H1 (cell line): ENCODE data around the gene KCTD11. TPM values are rescaled to one million over a fixed set of nuclear protein-coding genes. Genes with fewer than 3 reads are reported as not detected.

ENCODE experiments used
- CTCF ChIA-PET: fragments of 300-600 bp; sonication (Branson Sonifier 250); formaldehyde crosslinking; loops from one replicate; lab custom pipeline; 2021; ENCODE audit not compliant: partially characterized antibody; lab: Charles Lee
- POLR2A ChIA-PET: fragments of 300-600 bp; sonication (Branson Sonifier 250); formaldehyde crosslinking; loops from one replicate; lab custom pipeline; 2021; ENCODE audit warnings: inconsistent platforms; ENCODE audit not compliant: partially characterized antibody; lab: Charles Lee
- DNase-seq, 2 experiments: peaks; one replicate each; pipeline versions ENCODE4 v3.0.0 to v3.0.0-alpha.2; 2010 to 2022; ENCODE audit warnings: low spot score in 2 of 2, low read depth in 1 of 2, mixed read lengths in 1 of 2
- FAIRE-seq: peaks from 2 replicates; lab custom pipeline; 2011; peaks lifted over from hg19 to GRCh38; lab: Jason Lieb, UNC
- H2AFZ ChIP-seq: 2 replicates; pipeline ENCODE4 v1.8.1; 2012; ENCODE audit warnings: low read length, inconsistent platforms
- H2AK5ac ChIP-seq: 2 replicates; pipeline ENCODE4 v1.6.1; 2013; ENCODE audit warnings: low read depth, low read length
- H2BK120ac ChIP-seq: replicated peaks from 2 replicates; pipeline ENCODE3; 2013; ENCODE audit warnings: low read depth, low read length, inconsistent platforms
- H2BK12ac ChIP-seq: 2 replicates; pipeline ENCODE4 v1.6.1; 2013; ENCODE audit warnings: low read depth, low read length
- H2BK15ac ChIP-seq: 2 replicates; pipeline ENCODE4 v1.6.1; 2013; ENCODE audit warnings: low read length
- H2BK20ac ChIP-seq: 2 replicates; pipeline ENCODE4 v1.6.1; 2013; ENCODE audit warnings: low read length
- H2BK5ac ChIP-seq: 2 replicates; pipeline ENCODE4 v1.6.1; 2013; ENCODE audit warnings: low read depth, low read length
- H3K14ac ChIP-seq: 2 replicates; pipeline ENCODE4 v1.6.1; 2013; ENCODE audit warnings: inconsistent platforms; ENCODE audit not compliant: insufficient read length
- H3K18ac ChIP-seq: 2 replicates; pipeline ENCODE4 v1.6.1; 2013; ENCODE audit warnings: low read length; ENCODE audit errors: extremely low read depth
- H3K23ac ChIP-seq: 2 replicates; pipeline ENCODE4 v1.6.1; 2013; ENCODE audit warnings: inconsistent platforms; ENCODE audit not compliant: insufficient read length
- H3K23me2 ChIP-seq: 2 replicates; pipeline ENCODE4 v1.6.1; 2013; ENCODE audit warnings: low read depth, low read length
- H3K27ac ChIP-seq: 2 replicates; pipeline ENCODE4 v1.6.1; 2011; ENCODE audit warnings: low read depth, low read length, inconsistent platforms
- H3K27me3 ChIP-seq, 4 experiments: replicated peaks in 1 of 4; 1 replicate in 1 of 4; 2 replicates in 3 of 4; pipeline versions ENCODE4 v1.6.1 to v1.8.1; 2011 to 2013; ENCODE audit warnings: low read length in 3 of 4, mild to moderate bottlenecking in 3 of 4, inconsistent platforms in 2 of 4, mixed read lengths in 2 of 4, moderate library complexity in 1 of 4; ENCODE audit not compliant: control insufficient read depth in 3 of 4, insufficient read depth in 3 of 4; ENCODE audit errors: extremely low read depth in 1 of 4
- H3K36me3 ChIP-seq, 4 experiments: 2 replicates each; pipeline versions ENCODE4 v1.6.1 to v1.8.1; 2011 to 2013; ENCODE audit warnings: mild to moderate bottlenecking in 4 of 4, low read length in 3 of 4, moderate library complexity in 2 of 4, control low read depth in 1 of 4, inconsistent platforms in 1 of 4; ENCODE audit not compliant: insufficient read depth in 4 of 4, control insufficient read depth in 2 of 4
- H3K4ac ChIP-seq: replicated peaks from 2 replicates; pipeline ENCODE3; 2013; ENCODE audit warnings: low read length, low read depth, mixed read lengths, inconsistent platforms; ENCODE audit not compliant: insufficient read length
- H3K4me1 ChIP-seq, 4 experiments: replicated peaks in 1 of 4; 1 replicate in 1 of 4; 2 replicates in 3 of 4; pipeline versions ENCODE4 v1.6.1 to v1.8.1; 2011 to 2013; ENCODE audit warnings: low read length in 3 of 4, inconsistent platforms in 2 of 4, mixed read lengths in 1 of 4; ENCODE audit not compliant: insufficient read depth in 4 of 4, control insufficient read depth in 3 of 4
- H3K4me2 ChIP-seq, 2 experiments: 2 replicates each; pipeline versions ENCODE4 v1.6.1 to v1.8.1; 2011 to 2013; ENCODE audit warnings: low read depth in 2 of 2, low read length in 2 of 2, control low read depth in 1 of 2, inconsistent platforms in 1 of 2, mild to moderate bottlenecking in 1 of 2; ENCODE audit not compliant: insufficient read depth in 1 of 2
- H3K4me3 ChIP-seq, 4 experiments: fragments of 200-600, 300-600 bp in 1 of 4; sonication (generic), shearing (Covaris generic), sonication (Bioruptor Twin) in 1 of 4; 2 replicates each; pipeline versions ENCODE4 v1.5.1 to v1.8.1; 2011 to 2016; ENCODE audit warnings: low read length in 4 of 4, low read depth in 3 of 4, control low read depth in 2 of 4, inconsistent platforms in 2 of 4, mild to moderate bottlenecking in 2 of 4, mixed read lengths in 1 of 4, moderate library complexity in 1 of 4; ENCODE audit not compliant: insufficient read depth in 2 of 4; ENCODE audit errors: extremely low read depth in 1 of 4
- H3K56ac ChIP-seq: replicated peaks from 2 replicates; pipeline ENCODE3; 2013; ENCODE audit warnings: low read depth, mild to moderate bottlenecking, mixed read lengths, low read length, inconsistent platforms; ENCODE audit not compliant: insufficient read length
- H3K79me1 ChIP-seq: 2 replicates; pipeline ENCODE4 v1.6.1; 2013; ENCODE audit warnings: low read depth, low read length, control low read depth
- H3K79me2 ChIP-seq, 2 experiments: 2 replicates each; pipeline versions ENCODE4 v1.6.1 to v1.8.1; 2012 to 2013; ENCODE audit warnings: low read length in 2 of 2, mild to moderate bottlenecking in 2 of 2, inconsistent platforms in 1 of 2; ENCODE audit not compliant: insufficient read depth in 2 of 2, control insufficient read depth in 1 of 2
- H3K9ac ChIP-seq, 4 experiments: replicated peaks in 1 of 4; 1 replicate in 1 of 4; 2 replicates in 3 of 4; pipeline versions ENCODE4 v1.6.1 to v1.8.1; 2011 to 2013; ENCODE audit warnings: low read depth in 3 of 4, low read length in 3 of 4, control low read depth in 2 of 4, mild to moderate bottlenecking in 2 of 4, moderate library complexity in 2 of 4, inconsistent platforms in 1 of 4; ENCODE audit errors: extremely low read depth in 1 of 4
- H3K9me3 ChIP-seq, 2 experiments: 2 replicates each; pipeline versions ENCODE4 v1.6.1 to v1.8.1; 2012 to 2013; ENCODE audit warnings: mild to moderate bottlenecking in 2 of 2, moderate library complexity in 2 of 2, control low read depth in 1 of 2, inconsistent platforms in 1 of 2, low read depth in 1 of 2, low read length in 1 of 2, mixed read lengths in 1 of 2; ENCODE audit not compliant: insufficient read depth in 2 of 2
- H4K20me1 ChIP-seq, 2 experiments: replicated peaks in 1 of 2; 2 replicates each; pipeline versions ENCODE3 to v1.8.1; 2011 to 2013; ENCODE audit warnings: inconsistent platforms in 2 of 2, low read length in 2 of 2, mild to moderate bottlenecking in 1 of 2; ENCODE audit not compliant: insufficient read depth in 2 of 2, control insufficient read depth in 1 of 2
- H4K5ac ChIP-seq: 2 replicates; pipeline ENCODE4 v1.6.1; 2013; ENCODE audit warnings: low read length, low read depth, mixed read lengths, inconsistent platforms; ENCODE audit not compliant: insufficient read length
- H4K8ac ChIP-seq: 2 replicates; pipeline ENCODE4 v1.8.0; 2013; ENCODE audit warnings: mild to moderate bottlenecking, moderate library complexity, low read length, inconsistent platforms; ENCODE audit not compliant: insufficient read depth; ENCODE audit errors: extremely low read depth
- H4K91ac ChIP-seq: replicated peaks from 2 replicates; pipeline ENCODE3; 2013; ENCODE audit warnings: low read length, mixed read lengths, inconsistent platforms; ENCODE audit not compliant: insufficient read length
- SIN3A ChIP-seq, 2 experiments: IDR thresholded peaks in 1 of 2; conservative IDR thresholded peaks in 1 of 2; 2 replicates each; pipeline ENCODE4 v1.6.1; 2011 to 2012; ENCODE audit warnings: low read length in 2 of 2, improper control_type of control experiment in 1 of 2, low read depth in 1 of 2, mild to moderate bottlenecking in 1 of 2
- TEAD4 ChIP-seq: IDR thresholded peaks from 2 replicates; pipeline ENCODE4 v1.6.1; 2012; ENCODE audit warnings: low read depth, low read length, inconsistent platforms, mixed read lengths
- WGBS, 2 experiments: shearing (Covaris generic) in 1 of 2; methylation state at CpG; one replicate each; pipeline versions ENCODE4 v1.1.6 to v1.1.7; 2013 to 2015; ENCODE audit warnings: low lambda C conversion rate in 2 of 2, mixed read lengths in 2 of 2, inconsistent platforms in 1 of 2, low coverage in 1 of 2, missing lambda C conversion rate in 1 of 2; ENCODE audit not compliant: insufficient replicate concordance in 2 of 2, insufficient coverage in 1 of 2, insufficient read length in 1 of 2; ENCODE audit errors: extremely low coverage in 1 of 2, missing lambda C conversion rate in 1 of 2; 5-methylcytosine and 5-hydroxymethylcytosine counted together
- polyA plus RNA-seq, 7 experiments: library from polyadenylated mRNA; depleted of rRNA in 3 of 7; stranded (reverse) in 5 of 7; unstranded in 2 of 7; fragments of >200 nt in 5 of 7; fragments of 200-250 nt in 2 of 7; gene quantifications; 1 replicate in 5 of 7; 2 replicates in 1 of 7; 4 replicates in 1 of 7; pipeline versions ENCODE4 v1.2.1 to v1.2.3, GENCODE V29; 2011 to 2013; ENCODE audit warnings: missing spikeins in 2 of 7, mixed read lengths in 2 of 7
- total RNA-seq: library from RNA; stranded (reverse); fragmentation: NEBNext Ultra II Directional; extraction: Animal tissue kit (Norgen Biotek cat#: 25700); gene quantifications from 2 replicates; pipeline ENCODE4 v1.2.1, GENCODE V29; 2021

Gene KCTD11
- total and polyA plus RNA-seq, 2 of the 8 experiments (the other 6 are each of a cell fraction or from before 2014, with no cell fraction given), result 8.6 to 9.2 TPM

- H3K14ac ChIP-seq, result no peak within 1 kb of the TSS
- no peak for TF ChIP-seq TEAD4
- TF ChIP-seq SIN3A (conservative IDR thresholded peaks at IDR 0.05 in 1 of 2, IDR thresholded peaks at IDR 0.05 in 1 of 2; ENCODE audit: low read depth in 1 of 2, low read length in 2 of 2), result 0 out of 4 replicates have a peak, but pooled peaks of 1 of the 2 experiments have one; percentile 34
- H3K23me2 ChIP-seq, result peaks cover 12% of the 10 kb centered on the region; the same call in 1 of the 2 replicates
- no peak within 1 kb of the TSS; the same call in 1 of the 2 replicates for H4K8ac ChIP-seq
- no peak within 1 kb of the TSS for H4K5ac ChIP-seq
- no peak within 1 kb of the TSS for H3K9ac ChIP-seq
- H2BK5ac ChIP-seq, result no peak within 1 kb of the TSS
- no peak for DNase-seq
- no peak within 1 kb of the TSS for H3K56ac ChIP-seq
- H3K4me2 ChIP-seq, result no peak within 1 kb of the TSS; a peak in 1 of 4 replicates
- no peak within 1 kb of the TSS for H3K4me3 ChIP-seq
- no peaks in the 10 kb centered on the region for H4K20me1 ChIP-seq
- no peak within 1 kb of the TSS for H2BK120ac ChIP-seq
- FAIRE-seq, result no peak
- H3K27me3 ChIP-seq, result no peaks in the 10 kb centered on the region
- CTCF ChIA-PET, result interaction anchor here (0.7 to 6.5 kb wide), 25 partner anchors 10 to 206 kb away, joined by 3 to 56 read pairs (median 9); partner anchors contain the start of genes ACAP1, CHRNB1, NEURL4 and SENP3
- H2BK12ac ChIP-seq, result peak within 1 kb of the TSS; percentile 60; the same call in 1 of the 2 replicates
- no peak within 1 kb of the TSS for H2AFZ ChIP-seq
- H3K4me1 ChIP-seq, result peaks cover 0 to 13% (median 4%) of the 10 kb centered on the region in 4 experiments; a peak in 5 of 7 replicates
- no peak within 1 kb of the TSS for H4K91ac ChIP-seq
- no peak within 1 kb of the TSS for H3K18ac ChIP-seq
- H3K9me3 ChIP-seq, result no peaks in the 10 kb centered on the region
- H2AK5ac ChIP-seq, result 0 out of 2 replicates have a peak within 1 kb of the TSS, but pooled peaks have one; percentile 53
- H3K36me3 ChIP-seq, result no peaks in the 10 kb centered on the region
- peak within 1 kb of the TSS; percentile 65 for H3K4ac ChIP-seq
- WGBS, 2 experiments, result 82% methylated on average over 10 of the region's 10 CpGs; no CpG with 5 or more reads in 1 of the 2 experiments
- H3K79me1 ChIP-seq, result no peaks in the 10 kb centered on the region
- H3K23ac ChIP-seq, result no peak within 1 kb of the TSS
- no peaks in the 10 kb centered on the region for H3K79me2 ChIP-seq
- no peak within 1 kb of the TSS for H3K27ac ChIP-seq
- POLR2A ChIA-PET, result interaction anchor here (0.9 to 7.8 kb wide), 12 partner anchors 13 to 148 kb away, joined by 3 to 91 read pairs (median 5); partner anchors contain the start of genes FGF11, GPS2, NEURL4 and POLR2A
- H2BK15ac ChIP-seq, result peak within 1 kb of the TSS; percentile 9; the same call in 1 of the 2 replicates
- H2BK20ac ChIP-seq, result no peak within 1 kb of the TSS
Observed at GRCh38 chr17:7355053-7355452, 3.1 kb downstream of the KCTD11 start, which contains the start of gene TMEM95. TMEM95 (plus strand) TSS chr17:7355156; CDS start chr17:7355205, 49 bp downstream.
